ENCODE measurements around the gene D2HGDH. TPM values are rescaled to one million over a fixed set of nuclear protein-coding genes. Genes with fewer than 3 reads are reported as not detected.

The D2HGDH gene
- total RNA-seq, 4 donors from 2014 or later: 12.5 to 21.8 (median 13.3) TPM

DNA sequence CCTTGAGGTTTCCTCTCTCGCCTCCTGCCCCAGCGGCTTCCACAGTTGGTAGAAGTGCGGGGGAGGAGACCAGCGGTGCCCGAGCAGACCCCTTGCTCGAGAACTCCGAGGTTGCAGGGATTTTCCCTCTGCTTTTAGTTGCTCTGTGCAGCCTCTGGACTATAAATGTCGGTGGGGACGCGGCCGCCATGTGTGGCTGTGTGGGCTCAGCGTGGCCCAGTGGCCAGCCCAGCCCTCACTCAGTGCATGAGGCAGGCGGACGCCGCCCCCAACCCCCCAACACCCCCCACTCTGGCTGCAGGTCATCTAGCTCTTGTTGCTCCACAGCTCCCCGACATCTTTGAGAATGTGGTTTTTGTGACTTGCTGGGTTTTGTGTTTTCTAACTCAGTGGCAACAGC is 15.3 kb upstream of the D2HGDH start:
- no CpG with 5 or more reads among the region's 16 CpGs for WGBS, 2 donors (ENCODE audit: low coverage in 1 of 2)
- Histone ChIP-seq H3K36me3 (peaks cover 0 to 96% of the 10 kb centered on the region in 2 donors), H3K4me3 (no peak overlapping the region), H3K4me1 (no peaks in the 10 kb centered on the region), H3K27ac (no peak overlapping the region), H3K9me3 (peaks cover 0 to 6% (median 0%) of the 10 kb centered on the region in 3 donors), H3K27me3 (no peaks in the 10 kb centered on the region)
- TF ChIP-seq CTCF (IDR thresholded peaks at IDR 0.05): no peak
- no peak for TF ChIP-seq EP300 (IDR thresholded peaks at IDR 0.05)
- no peak for TF ChIP-seq POLR2AphosphoS5 (IDR thresholded peaks at IDR 0.05)
- TF ChIP-seq POLR2A (IDR thresholded peaks at IDR 0.05): no peak
- ATAC-seq: no peak

- Histone ChIP-seq H3K4me1 (no peaks in the 10 kb centered on the region), H3K4me3 (no peak overlapping the region), H3K27me3 (no peaks in the 10 kb centered on the region), H3K27ac (no peak overlapping the region), H3K9me3 (no peaks in the 10 kb centered on the region), H3K36me3 (peaks cover 0 to 96% of the 10 kb centered on the region in 2 donors)
- WGBS, 2 donors (ENCODE audit: low coverage in 1 of 2): 60 to 78% methylated on average over 1 to 4 of the region's 19 CpGs
- ATAC-seq: peak; percentile 19
- TF ChIP-seq CTCF (IDR thresholded peaks at IDR 0.05) (no peak), POLR2A (IDR thresholded peaks at IDR 0.05) (no peak), POLR2AphosphoS5 (IDR thresholded peaks at IDR 0.05) (no peak), EP300 (IDR thresholded peaks at IDR 0.05) (no peak)
These were observed 14.3 kb upstream of the D2HGDH start for GRCh38 chr2:241720099-241720498.

DNA sequence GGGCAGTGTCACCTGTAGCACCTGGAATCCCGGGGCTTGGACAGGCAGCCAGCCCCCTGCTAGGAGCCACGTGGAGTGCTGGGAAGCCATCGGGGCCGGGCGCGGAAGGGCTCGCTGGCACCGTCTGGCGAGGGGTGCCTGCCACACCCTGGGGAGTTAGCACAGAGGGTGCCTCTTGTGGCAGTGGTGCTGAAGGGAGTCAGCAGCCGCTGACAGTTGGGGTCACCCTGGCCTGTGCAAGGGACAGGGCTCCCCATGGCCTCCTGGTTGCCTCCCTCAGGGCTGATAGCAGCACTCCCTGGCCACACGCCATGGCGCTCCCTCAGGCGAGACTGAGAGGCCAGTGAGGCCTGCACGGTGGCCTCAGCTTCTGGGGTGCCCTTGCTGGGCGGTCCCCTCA is 13.9 kb upstream of the D2HGDH start:
- Histone ChIP-seq H3K36me3 (peaks cover 0 to 96% of the 10 kb centered on the region in 2 donors), H3K27me3 (no peaks in the 10 kb centered on the region), H3K27ac (no peak overlapping the region), H3K4me1 (no peaks in the 10 kb centered on the region), H3K9me3 (no peaks in the 10 kb centered on the region), H3K4me3 (no peak overlapping the region)
- TF ChIP-seq POLR2A (IDR thresholded peaks at IDR 0.05) (no peak), EP300 (IDR thresholded peaks at IDR 0.05) (no peak), CTCF (IDR thresholded peaks at IDR 0.05) (no peak), POLR2AphosphoS5 (IDR thresholded peaks at IDR 0.05) (no peak)
- ATAC-seq: peak; percentile 29
- WGBS, 2 donors (ENCODE audit: low coverage in 1 of 2): no CpG with 5 or more reads among the region's 15 CpGs

GRCh38 chr2:241721852-241722251 is 12.6 kb upstream of the D2HGDH start:
- TF ChIP-seq POLR2A (IDR thresholded peaks at IDR 0.05) (no peak), POLR2AphosphoS5 (IDR thresholded peaks at IDR 0.05) (no peak), EP300 (IDR thresholded peaks at IDR 0.05) (no peak), CTCF (IDR thresholded peaks at IDR 0.05) (no peak)
- Histone ChIP-seq H3K9me3 (no peaks in the 10 kb centered on the region), H3K4me3 (no peak overlapping the region), H3K4me1 (no peaks in the 10 kb centered on the region), H3K27ac (no peak overlapping the region), H3K27me3 (no peaks in the 10 kb centered on the region), H3K36me3 (peaks cover 0 to 96% of the 10 kb centered on the region in 2 donors)
- no peak for ATAC-seq
- WGBS, 2 donors (ENCODE audit: low coverage in 1 of 2): 74 to 88% methylated on average over 9 to 10 of the region's 12 CpGs

DNA sequence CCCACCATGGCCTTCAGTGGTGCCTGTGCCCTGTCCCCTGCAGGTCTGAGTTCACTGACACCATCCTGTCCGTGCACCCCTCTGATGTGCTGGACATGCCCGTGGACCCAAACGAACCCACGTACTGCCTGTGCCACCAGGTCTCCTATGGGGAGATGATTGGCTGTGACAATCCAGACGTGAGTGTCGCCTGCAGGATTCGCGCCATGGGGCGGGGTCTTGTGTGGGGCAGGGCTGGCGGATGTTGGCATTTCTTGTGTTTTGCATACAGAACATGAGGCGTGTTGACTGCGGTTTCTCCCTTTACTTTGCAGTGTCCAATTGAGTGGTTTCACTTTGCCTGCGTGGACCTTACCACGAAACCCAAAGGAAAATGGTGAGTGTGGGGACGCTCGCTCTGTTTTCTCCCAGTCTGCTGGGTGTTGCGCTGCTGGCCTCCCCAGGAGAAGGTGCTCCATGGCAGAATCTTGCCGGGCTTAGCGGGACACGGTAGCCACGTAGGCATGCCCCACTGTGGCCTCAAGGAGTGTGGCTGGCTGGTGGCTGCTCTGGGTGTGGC is 11.5 kb upstream of the D2HGDH start:
- 100% methylated on average over 1 of the region's 21 CpGs; no CpG with 5 or more reads in 1 of the 2 donors for WGBS, 2 donors (ENCODE audit: low coverage in 1 of 2)
- Histone ChIP-seq H3K4me3 (no peak overlapping the region), H3K27ac (no peak overlapping the region), H3K9me3 (no peaks in the 10 kb centered on the region), H3K36me3 (peaks cover 0 to 89% of the 10 kb centered on the region in 2 donors), H3K27me3 (no peaks in the 10 kb centered on the region), H3K4me1 (no peaks in the 10 kb centered on the region)
- no peak for TF ChIP-seq POLR2AphosphoS5 (IDR thresholded peaks at IDR 0.05)
- no peak for TF ChIP-seq POLR2A (IDR thresholded peaks at IDR 0.05)
- no peak for TF ChIP-seq EP300 (IDR thresholded peaks at IDR 0.05)
- TF ChIP-seq CTCF (IDR thresholded peaks at IDR 0.05): no peak
- no peak for ATAC-seq
